Activated CD4-positive, alpha-beta T cell treated with anti-CD3 and anti-CD28 coated beads for 48 hours (primary cell): ENCODE measurements around the gene PLCB1.
"Not testable (repeated sequence)": the region's sequence is repeated elsewhere in the genome, so short reads cannot be mapped to it uniquely, and the experiment has no call there.

Experiments used
- DNase-seq: peaks from one replicate; pipeline ENCODE4 v3.0.0-alpha.2; 2020

PLCB1 gene

DNA sequence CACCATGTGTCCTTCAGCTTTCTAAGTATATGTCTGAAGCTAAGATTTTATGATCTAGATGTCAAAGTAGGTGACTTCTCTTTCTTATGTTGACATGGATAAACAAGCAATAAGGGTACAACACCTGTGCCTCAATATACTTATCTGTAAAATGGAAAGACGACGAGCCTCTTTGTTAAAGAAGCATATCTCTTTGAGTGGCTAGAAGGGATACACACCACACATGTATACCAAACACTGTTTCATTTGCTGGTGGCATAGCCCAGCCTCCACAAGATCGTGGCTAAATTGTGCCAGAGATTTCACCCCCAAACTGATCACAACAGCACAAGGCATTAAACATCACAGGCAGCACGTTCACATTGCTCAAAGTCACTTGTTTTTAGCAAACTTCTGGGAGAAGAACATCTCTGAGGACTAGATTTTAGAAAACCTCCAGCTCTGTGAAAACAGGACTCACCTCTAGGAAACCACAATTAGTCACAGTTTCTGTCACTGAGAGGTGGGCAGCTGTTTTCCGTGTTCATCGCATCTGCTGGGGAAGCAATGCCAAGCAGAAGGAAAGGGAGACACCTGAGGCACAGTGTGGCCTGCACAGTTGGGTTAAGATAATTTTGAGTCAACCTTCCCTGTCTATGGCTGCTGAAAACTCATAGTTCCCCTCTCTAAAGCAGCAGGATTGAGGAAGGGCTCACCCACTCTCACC, 673.8 kb downstream of the PLCB1 start:
- DNase-seq: peak; percentile 5

DNA sequence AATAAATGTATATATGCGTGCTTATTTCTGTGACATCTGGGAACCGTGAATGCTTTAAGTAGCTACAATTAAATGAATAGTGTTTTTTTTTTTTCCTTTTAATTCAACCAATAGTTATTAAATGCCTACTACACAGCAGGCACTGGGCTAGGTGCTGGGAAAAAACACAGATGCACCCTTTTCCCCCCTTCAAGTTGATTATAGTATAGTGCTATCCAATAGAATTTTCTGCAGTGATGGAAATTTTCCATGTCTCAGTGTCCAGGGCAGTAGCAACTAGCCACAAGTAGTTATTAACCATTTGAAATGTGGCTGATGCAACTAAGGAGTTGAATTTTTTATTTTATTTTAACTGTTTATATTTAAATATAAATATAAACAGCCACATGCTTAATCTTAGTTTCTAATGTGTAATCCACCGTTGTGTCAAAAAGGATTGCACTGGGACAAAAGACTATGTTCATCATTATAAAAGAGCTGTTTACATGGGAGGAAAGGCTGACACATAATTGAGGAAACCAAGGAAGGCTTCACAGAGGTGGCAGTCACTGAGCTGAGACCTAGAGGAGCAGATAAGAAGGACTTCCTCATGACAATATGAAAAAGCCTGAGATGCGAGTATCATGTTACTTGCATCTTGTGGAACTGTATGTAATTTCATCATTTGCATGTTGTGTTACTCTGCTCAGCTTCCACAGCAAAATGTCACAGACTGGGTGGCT, 675.6 kb downstream of the PLCB1 start:
- no peak for DNase-seq

DNA sequence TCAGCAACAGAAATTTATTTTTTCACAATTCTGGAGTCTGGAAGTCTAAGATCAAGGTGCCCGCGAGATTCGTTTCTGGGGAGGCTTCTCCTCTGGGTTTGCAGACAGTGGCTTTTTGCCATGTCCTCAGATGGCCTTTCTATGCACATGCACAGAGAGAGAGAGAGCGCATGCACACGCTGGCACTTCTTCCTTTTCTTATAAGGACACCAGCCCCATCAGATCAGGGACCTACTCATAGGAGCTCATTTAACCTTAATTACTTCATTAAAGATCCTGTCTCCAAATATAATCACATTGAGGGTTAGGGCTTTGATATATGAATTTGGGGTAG, 676.1 kb downstream of the PLCB1 start:
- DNase-seq: no peak

DNA sequence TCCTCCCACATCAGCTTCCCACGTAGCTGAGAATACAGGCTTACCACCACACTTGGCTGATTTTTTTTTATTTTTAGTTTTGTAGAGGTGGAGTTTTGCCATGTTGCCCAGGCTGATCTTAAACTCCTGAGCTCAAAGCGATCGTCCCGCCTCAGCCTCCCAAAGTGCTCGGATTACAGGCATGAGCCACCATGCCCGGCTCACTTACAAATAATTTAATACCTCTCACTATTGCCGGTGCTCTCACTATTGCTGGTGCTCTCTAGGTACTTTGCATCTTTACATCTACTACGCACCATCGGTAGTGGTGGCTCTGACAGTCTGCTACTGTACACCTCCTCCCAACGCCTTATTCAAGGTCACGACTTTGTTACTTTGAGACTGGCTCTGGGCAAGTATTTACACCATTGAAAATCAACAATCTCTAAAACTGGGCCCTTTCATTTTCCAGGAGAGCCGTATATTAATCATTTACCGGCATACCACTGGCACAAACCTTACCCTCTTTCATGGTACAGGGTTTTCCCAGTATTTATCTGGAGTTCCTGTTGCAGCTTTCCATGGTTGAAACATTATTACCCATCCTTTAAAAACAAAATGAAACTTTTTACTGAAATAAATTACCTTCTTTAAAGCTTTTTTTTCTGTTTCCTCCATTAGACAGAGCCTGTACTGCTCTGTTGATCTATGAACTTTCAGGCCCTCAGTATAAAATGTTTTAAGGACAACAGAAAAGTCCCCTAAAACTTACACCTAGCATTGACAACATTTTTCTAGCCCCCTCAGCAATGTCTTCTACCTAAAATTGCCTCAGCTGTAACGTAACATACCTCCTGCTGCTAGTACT, 677.3 kb downstream of the PLCB1 start:
- DNase-seq: no peak

DNA sequence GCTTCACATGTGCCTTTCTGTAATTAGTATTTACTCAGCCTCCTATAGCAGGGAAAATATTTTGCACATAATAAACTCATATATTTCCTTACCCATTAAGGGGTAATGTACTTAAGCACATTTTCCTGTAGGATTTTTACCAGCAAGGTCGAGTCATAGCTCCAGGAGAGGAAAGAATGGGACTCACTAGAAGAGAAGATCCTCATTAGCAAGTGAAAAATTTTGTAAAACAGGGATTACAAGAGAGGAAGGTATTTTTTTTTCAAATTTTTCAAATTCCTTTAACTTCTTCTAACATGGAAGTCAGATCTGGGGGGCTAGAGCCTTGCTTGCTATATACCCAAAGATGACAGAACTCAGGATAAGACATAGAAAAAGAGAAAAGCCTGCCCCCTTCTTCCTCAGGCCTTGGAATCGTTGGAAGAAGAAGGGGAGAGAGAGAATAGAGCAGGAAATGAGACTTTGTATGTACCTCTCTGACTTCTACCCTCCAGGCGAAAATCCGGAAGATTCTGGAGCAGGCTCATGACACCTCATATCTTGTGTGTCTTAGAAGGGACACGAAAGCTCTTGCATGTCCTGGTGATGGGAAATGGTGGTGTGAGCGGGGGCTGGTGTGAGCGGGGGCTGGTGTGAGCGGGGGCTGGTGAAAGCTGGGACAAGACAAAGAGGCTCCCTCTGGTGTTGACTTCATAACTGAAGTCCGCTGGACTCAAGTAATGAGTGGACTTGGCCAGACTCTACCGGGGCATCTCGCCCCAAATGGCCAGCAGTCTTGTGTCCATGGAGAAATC, 679.9 kb downstream of the PLCB1 start:
- no peak for DNase-seq

DNA sequence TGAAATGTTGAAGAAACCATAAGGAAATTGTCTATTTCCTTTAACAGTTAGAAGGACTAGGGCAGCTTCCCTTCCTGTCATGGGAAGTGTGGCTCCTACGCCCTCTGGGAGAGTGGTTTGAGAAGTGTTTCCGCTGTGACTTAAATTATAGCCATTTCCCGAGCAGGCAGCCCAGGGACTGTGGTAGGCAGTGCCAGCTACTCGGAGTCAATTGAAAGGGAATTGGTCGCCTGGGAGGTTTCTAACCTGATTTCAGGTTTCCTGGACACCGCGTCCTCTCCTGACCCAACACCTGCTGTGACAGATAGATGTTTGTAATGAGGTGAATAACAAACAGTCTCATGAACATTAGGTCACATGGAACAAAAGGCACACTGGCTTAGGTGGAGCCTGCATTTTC, 680.8 kb downstream of the PLCB1 start:
- no peak for DNase-seq

DNA sequence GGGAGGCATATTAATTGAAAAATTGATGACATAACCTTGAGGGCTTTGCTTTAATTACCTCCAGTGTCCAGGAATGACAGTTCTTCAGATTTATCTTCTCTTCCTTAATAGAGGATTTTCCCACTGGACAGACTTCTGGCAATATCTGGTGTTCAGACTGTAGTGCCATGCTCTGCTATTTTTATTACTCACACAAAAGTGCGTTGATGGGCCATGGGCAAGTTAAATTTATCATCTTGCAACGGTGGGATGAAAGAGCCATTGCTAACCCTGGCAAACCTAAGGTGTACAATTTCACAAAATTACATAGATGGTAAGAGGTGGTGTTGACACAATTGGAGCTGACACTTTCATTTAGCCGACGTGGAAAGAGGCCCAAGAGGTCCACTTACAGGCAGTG, 683.1 kb downstream of the PLCB1 start:
- DNase-seq: no peak

DNA sequence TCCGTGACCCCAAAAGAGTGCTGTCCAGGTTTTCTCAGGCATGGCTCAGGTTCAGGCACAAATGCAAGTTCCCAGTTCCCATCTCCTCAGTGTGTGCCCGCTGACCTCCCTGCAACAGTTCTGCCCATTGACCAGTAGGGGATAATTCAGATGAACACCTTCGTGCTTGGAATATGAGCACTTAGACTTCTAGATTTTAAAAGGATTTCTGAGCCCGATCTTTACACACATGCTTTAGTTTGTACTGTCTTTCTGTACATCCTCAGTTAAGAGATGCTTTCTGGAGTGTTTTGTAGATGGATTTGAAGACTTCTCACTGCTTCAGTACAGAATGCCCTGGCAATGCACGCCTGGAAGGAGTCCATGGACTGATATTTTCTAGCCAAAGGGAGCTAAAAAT, 697.2 kb downstream of the PLCB1 start:
- DNase-seq: no peak

DNA sequence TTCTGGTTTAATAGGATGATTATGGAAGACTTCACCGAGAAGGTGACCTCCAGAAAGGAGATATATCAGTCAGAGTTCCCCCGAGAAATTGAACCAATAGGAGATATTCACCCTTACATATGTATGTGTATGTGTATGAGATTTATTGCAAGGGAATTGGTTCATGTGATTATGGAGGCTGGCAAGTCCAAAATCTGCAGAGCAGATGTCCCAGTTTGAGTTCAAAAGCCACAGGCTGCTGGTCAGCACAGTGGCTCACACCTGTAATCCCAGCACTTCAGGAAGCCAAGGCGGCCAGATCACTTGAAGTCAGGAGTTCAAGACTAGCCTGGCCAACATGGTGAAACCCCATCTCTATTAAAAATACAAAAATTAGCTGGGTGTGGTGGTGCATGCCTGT, 702.2 kb downstream of the PLCB1 start:
- DNase-seq: not testable (repeated sequence)

DNA sequence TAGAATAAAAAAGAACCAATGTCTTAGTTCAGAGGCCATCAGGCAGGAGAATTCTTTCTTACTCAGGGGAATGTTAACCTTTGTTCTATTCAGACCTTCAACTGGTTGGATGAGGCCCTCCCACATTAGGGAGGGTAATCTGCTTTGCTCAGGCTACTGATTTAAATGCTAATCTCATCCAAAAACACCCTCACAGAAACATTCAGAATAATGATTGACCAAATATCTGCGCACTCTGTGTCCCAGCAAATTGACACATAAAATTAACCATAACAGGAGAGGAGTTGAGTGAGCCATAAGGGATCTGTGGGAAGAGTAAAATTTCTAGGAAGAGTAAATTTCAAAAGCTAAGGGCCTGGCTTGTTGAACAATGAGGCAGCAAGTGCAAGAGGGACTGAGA, 702.8 kb downstream of the PLCB1 start:
- DNase-seq: no peak

DNA sequence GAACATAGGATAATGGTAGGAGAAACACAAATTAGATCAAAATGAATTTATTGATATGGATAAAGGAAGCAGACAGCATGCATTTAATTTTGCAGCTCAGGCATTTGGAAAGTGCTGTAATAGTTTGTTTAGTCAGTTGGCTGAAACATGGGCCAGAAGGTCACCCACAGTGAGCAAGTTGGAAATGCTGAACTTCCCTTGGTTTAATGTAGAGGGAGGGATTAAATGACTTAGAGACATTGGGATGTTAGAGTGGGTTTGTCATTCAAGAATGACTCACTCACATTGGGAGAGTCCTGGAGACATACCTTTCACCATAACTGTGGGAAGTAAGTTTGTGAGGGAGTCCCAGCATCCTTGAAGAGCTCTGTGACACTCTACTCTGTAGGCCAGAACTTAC, 705.3 kb downstream of the PLCB1 start:
- DNase-seq: no peak

DNA sequence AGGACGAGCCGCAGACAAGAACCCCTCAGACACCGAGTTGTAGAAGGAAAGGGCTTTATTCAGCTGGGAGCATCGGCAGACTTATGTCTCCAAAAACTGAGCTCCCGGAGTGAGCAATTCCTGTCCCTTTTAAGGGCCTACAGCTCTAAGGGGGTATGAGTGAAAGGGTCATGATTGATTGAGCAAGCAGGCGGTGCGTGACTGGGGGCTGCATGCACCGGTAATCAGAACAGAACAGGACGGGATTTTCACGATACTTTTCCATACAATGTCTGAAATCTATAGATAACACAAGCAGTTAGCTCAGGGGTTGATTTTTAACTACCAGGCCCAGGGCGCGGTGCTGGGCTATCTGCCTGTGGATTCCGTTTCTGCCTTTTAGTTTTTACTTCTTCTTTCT, 710.5 kb downstream of the PLCB1 start:
- DNase-seq: no peak

DNA sequence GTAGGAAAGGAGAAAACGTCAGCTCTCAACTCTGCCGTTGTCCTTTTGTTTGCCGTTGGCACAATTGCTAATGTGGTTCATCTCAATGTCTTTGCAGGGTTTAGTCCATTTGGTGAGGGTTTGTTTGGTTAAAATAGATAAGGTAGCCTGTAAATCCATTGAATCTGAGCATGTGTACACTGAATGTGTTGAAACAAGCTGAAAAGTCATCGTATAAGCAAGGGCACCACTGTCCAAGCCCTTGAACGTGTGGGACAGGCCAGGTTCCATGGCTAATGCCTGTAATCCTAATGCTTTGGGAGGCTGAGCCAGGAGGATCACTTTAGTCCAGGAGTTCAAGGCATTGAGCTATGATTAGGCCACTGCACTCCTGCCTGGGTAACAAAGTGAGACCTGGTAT, 712.1 kb downstream of the PLCB1 start:
- no peak for DNase-seq

DNA sequence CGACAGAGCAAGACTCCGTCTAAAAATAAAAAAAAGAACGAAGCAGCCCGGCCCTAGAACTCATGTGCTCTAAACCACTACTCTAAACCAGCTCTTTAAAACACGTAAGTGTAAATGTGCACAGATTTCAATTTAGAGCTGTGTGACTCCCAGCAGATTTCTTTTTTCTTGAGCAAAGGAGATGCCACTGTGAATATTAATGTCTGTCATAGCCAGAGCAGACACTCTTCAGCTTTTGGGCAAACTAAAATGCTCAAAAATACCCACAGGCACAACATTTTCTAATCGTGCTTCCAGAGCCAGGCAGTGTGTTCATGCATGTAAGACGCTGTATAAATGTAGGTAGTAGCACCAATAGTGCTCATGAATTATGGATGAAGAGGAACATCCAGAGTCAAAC, 717.9 kb downstream of the PLCB1 start:
- no peak for DNase-seq

DNA sequence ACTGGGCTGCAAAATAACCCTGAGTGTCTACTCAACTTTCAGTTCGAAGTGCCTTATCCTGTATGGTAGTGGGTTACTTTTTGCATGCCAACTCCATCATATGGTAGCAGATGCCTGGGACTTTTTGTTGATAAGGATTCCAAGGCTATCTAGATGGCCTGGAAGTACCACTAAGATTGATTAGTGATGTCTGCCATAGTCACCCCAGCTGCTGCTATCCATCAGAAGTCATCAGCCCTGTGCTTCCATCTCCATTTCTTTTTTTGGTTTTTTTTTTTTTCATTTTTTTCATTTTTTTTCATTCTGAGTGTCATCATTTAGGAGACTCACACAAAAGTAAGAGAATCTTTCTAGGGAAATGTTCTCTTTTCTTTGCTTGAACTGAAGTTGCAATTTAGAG, 719.4 kb downstream of the PLCB1 start:
- no peak for DNase-seq

DNA sequence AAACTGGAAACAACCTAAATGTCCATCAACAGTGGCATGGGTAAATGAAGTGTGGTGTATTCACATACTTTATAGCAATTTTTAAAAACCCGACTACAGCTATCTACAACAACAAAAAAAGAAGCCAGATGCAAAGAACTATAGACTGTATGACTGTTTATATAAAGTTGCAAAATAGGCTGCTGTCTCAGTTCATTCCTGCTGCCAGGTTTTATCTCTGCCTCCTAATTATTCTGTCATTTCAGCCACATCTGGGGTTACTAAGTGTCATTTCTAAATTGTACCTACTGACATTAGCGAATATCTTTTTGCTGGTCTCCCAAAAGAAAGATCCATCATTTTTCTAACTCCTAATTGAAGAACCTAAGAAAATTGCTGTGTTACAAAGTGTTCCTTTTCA, 719.9 kb downstream of the PLCB1 start:
- DNase-seq: not testable (repeated sequence)

DNA sequence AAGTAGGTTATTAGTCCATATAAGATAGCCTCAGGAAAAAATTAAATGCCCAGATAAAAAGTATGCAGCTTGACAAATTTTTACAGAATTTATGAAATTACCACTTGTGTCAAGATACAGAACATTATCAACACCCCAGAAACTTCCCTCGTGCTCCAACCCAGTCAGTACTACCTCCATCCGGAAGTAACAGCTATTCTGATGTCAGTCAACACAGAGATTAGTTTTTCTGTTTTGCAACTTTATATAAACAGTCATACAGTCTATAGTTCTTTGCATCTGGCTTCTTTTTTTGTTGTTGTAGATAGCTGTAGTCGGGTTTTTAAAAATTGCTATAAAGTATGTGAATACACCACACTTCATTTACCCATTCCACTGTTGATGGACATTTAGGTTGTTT, 721.1 kb downstream of the PLCB1 start:
- not testable (repeated sequence) for DNase-seq

DNA sequence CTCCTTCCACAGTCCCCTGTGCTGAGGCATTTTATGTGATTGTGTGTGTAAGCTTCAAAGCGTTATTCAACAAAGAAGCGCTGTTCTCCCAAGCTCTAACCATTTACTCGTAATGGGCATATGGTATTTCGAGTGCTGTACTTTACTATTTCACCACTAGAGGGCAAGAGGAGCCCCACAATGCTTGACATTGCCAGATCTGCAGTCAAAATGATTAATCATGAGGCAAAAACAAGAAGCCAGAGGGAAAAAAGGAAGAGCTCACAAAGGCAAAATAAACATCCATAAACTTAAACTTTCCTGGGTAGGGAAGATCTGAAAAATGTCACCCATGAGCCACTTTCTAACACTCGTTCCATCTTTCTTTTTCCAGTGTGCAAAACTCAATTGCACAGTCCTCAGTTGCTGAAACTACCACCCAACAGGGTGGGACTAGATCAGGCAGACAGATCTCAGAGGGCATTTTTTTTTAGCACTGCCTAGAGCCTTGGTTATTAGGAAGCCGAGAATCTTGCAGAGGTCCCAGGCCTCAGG, 721.8 kb downstream of the PLCB1 start:
- DNase-seq: no peak

DNA sequence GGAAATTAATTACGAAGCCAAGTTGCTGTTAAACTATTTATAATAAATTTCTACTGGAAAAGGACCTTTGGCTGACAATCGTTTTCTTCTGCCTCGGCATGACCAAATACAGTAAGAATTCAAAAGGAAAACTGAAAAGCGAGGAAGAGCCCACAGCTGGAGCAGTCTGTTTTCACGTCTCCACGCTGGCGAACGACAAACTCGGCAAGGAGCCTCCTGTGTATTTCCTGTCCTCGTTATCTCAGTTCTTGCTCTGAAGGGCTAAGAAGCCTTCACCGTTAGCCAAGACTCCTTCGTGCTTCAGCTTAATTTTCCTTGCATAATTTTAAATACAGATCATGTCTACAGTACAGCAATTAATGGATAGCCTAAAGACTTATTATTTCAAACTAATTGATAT, 722.5 kb downstream of the PLCB1 start:
- DNase-seq: no peak

DNA sequence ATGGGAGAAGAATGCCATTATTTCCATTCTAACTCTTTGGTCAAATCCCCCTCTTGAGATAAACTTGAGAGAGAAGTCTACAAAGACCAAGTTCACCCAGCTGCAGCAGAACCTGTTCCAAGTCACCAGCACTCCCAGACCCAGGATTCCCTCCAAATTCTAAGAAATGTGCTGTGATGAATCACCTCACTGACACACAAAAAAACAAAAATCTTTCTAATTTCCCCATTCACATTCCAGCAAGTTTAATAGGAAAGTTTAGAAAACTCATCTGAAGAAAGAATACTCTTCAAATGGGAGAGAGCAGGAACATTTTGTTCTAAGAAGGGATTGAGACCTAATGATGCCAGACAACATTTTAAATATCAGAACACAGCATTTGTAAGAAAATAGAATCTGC, 723.2 kb downstream of the PLCB1 start:
- DNase-seq: no peak

DNA sequence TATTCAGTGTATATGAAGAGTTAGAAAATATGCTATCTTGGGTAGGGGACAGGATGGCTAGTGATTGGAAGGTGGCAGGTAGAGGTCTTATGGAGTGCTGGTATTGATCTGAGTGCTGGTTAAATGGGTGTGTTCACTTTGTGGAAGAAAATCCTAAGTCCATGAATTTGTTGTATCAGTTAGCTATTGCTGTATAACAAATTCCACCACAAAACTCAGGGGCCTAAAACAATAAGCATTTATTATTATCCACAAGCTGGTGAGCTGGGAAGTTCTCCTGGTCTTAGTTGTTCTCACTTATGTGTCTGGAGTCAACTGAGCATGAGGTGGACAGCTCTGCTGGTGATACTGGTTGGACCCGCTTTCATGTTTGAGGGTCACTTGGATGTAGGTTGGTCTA, 724.6 kb downstream of the PLCB1 start:
- no peak for DNase-seq

DNA sequence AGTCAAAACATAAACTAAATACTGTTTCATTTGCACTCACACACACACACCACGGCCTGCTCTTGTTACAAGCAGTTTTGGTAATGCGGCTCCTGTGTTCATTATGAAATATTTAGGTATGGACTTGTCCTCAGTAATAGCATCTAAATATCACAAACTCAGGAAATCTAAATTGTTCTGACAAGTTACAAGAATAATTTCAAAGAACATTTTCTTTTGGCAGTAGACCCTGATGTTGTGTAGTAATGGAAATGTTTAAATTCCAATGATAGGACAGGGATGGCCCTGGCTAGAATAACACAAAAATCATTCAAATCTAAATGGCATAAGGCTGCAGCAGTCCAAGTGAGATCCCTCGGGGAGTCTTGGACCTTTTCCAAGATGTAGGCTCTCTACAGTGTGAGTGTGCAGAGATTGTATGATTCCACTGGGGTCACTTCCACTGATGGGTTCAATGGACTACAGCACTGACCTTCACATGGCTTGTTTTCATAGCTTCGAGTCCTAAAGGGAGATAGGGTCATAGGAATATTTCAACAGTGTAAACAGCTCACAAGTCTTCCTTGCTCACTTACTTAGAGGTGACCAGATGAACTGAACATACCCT, 726.2 kb downstream of the PLCB1 start:
- DNase-seq: no peak
